K562 (cell line): ENCODE data around the gene SON. TPM values are rescaled to one million over a fixed set of nuclear protein-coding genes. Genes with fewer than 3 reads are reported as not detected.

Experiments used
- ATF4 ChIP-seq: fragments of 450-650 bp; formaldehyde crosslinking; IDR thresholded peaks from 2 replicates; pipeline ENCODE4 v1.4.0; 2022; ENCODE audit warnings: mild to moderate bottlenecking, moderate library complexity
- E4F1 ChIP-seq: fragments of 250-450 bp; sonication (Bioruptor Pico); IDR thresholded peaks from 2 replicates; pipeline ENCODE4 v1.5.0; 2021; ENCODE audit warnings: mild to moderate bottlenecking, borderline replicate concordance
- EP300 ChIP-seq: IDR thresholded peaks from 2 replicates; pipeline ENCODE4 v1.6.1; 2012; ENCODE audit warnings: low read length, improper control_type of control experiment
- ERF ChIP-seq: fragments of 450-650 bp; formaldehyde crosslinking; IDR thresholded peaks from 2 replicates; pipeline ENCODE4 v1.4.0; 2020; ENCODE audit warnings: mild to moderate bottlenecking, mixed read lengths
- HNRNPH1 ChIP-seq: fragments of 200-400 bp; formaldehyde crosslinking; optimal IDR thresholded peaks from 2 replicates; pipeline ENCODE3; 2017; ENCODE audit warnings: low read depth, mild to moderate bottlenecking, low read length, moderate library complexity
- KAT8 ChIP-seq: fragments of 450-650 bp; IDR thresholded peaks from 2 replicates; pipeline ENCODE4 v1.6.1; 2016; ENCODE audit warnings: low read depth, mild to moderate bottlenecking
- KLF10 ChIP-seq: fragments of 250-450 bp; sonication (Bioruptor Pico); IDR thresholded peaks from 2 replicates; pipeline ENCODE4 v1.6.1; 2021; ENCODE audit warnings: matching md5 sums
- LEF1 ChIP-seq: fragments of 450-650 bp; IDR thresholded peaks from 2 replicates; pipeline ENCODE4 v1.6.1; 2016; ENCODE audit warnings: mild to moderate bottlenecking
- NBN ChIP-seq: fragments of 450-650 bp; IDR thresholded peaks from 2 replicates; pipeline ENCODE4 v1.6.1; 2016; ENCODE audit warnings: low read depth, mild to moderate bottlenecking
- NCOR1 ChIP-seq: fragments of 450-650 bp; IDR thresholded peaks from 2 replicates; pipeline ENCODE4 v1.6.1; 2016; ENCODE audit warnings: mild to moderate bottlenecking, moderate library complexity
- NFE2 ChIP-seq: IDR thresholded peaks from 2 replicates; pipeline ENCODE4 v1.6.1; 2014; ENCODE audit warnings: antibody characterized with exemption, low read depth
- NUFIP1 ChIP-seq: fragments of 450-650 bp; IDR thresholded peaks from 2 replicates; pipeline ENCODE4 v1.6.1; 2018; ENCODE audit not compliant: partially characterized antibody
- PHF21A ChIP-seq: fragments of 450-650 bp; IDR thresholded peaks from 2 replicates; pipeline ENCODE4 v1.6.1; 2017; ENCODE audit warnings: low read depth, borderline replicate concordance
- RAD21 ChIP-seq, 2 experiments: fragments of 250-450 bp in 1 of 2; fragments of 450-650 bp in 1 of 2; sonication (Bioruptor Pico) in 1 of 2; formaldehyde crosslinking in 1 of 2; IDR thresholded peaks in 1 of 2; conservative IDR thresholded peaks in 1 of 2; 2 replicates each; pipeline versions ENCODE4 v1.4.0 to v1.8.0; 2020 to 2022; ENCODE audit warnings: mild to moderate bottlenecking in 2 of 2, moderate library complexity in 1 of 2
- SAFB2 ChIP-seq: fragments of 200-400 bp; formaldehyde crosslinking; IDR thresholded peaks from 2 replicates; pipeline ENCODE4 v1.6.1; 2018; ENCODE audit warnings: borderline replicate concordance, low read length, low read depth, moderate library complexity; ENCODE audit not compliant: severe bottlenecking
- THRAP3 ChIP-seq: fragments of 450-650 bp; IDR thresholded peaks from 2 replicates; pipeline ENCODE4 v1.6.1; 2016; ENCODE audit warnings: mild to moderate bottlenecking, inconsistent platforms, borderline replicate concordance
- WHSC1 ChIP-seq: IDR thresholded peaks from one replicate; pipeline ENCODE4 v1.6.1; 2012; ENCODE audit warnings: low read length, control low read depth, inconsistent platforms
- ZBTB17 ChIP-seq: fragments of 450-650 bp; formaldehyde crosslinking; IDR thresholded peaks from 2 replicates; pipeline ENCODE4 v1.4.0; 2020; ENCODE audit warnings: mild to moderate bottlenecking
- ZBTB5 ChIP-seq: fragments of 450-650 bp; IDR thresholded peaks from 2 replicates; pipeline ENCODE4 v1.6.1; 2017; ENCODE audit warnings: antibody characterized with exemption
- ZBTB8A ChIP-seq: fragments of 450-650 bp; IDR thresholded peaks from 2 replicates; pipeline ENCODE4 v1.6.1; 2018; ENCODE audit warnings: mild to moderate bottlenecking, moderate library complexity; ENCODE audit not compliant: partially characterized antibody
- polyA plus RNA-seq, 8 experiments: library from polyadenylated mRNA; depleted of rRNA in 4 of 8; stranded (reverse) in 5 of 8; unstranded in 3 of 8; fragments of >200 nt; fragmentation: Nextera tagmentation in 2 of 8; fragmentation: Illumina TruSeq in 1 of 8; extraction: Ambion mirVana in 2 of 8; extraction: Trizol in 1 of 8; gene quantifications; 2 replicates each; pipeline versions ENCODE4 v1.2.1 to v1.2.3, GENCODE V29; 2011 to 2014; ENCODE audit warnings: inconsistent platforms in 1 of 8, missing spikeins in 1 of 8
- total RNA-seq, 7 experiments: library from RNA; depleted of rRNA in 6 of 7; stranded (reverse); fragments of >200 nt in 6 of 7; fragmentation: Illumina TruSeq in 2 of 7; extraction: Trizol in 2 of 7; gene quantifications; 2 replicates each; pipeline versions ENCODE4 v1.2.1 to v1.2.3, GENCODE V29; 2011 to 2021; ENCODE audit warnings: low replicate concordance in 1 of 7
- TF ChIP-seq, protein P1 (sequence below): fragments of 200-800 bp; sonication (Bioruptor generic); IDR thresholded peaks from 2 replicates; pipeline ENCODE4 v1.6.1; 2016; ENCODE audit warnings: missing genetic modification characterization, missing compliant biosample characterization

SON gene
- total and polyA plus RNA-seq, 9 of the 15 experiments (the other 6 are each of a cell fraction or from before 2014, with no cell fraction given), result 105 to 742 (median 187) TPM

DNA sequence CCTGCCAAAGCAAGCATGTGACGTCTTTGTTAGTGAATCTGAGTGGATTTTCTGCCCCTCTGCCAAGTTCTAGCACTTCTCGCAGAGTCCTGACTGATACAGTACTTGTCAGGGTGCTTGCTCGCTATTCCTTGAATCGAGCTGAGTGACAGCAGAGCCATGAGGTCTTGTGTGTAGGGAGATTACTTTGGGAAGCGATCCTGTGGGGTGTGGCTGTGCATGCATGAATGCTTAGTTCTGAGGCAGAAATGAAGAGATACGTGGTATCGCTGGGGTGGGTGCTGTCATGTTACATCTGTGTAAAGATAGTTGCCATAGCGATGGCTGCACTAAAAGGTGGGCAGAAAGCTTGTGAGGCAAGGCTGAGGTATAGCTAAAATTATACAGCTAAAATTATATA is 32.0 kb upstream of the SON start (continued):
- no peak for TF ChIP-seq THRAP3
- no peak for TF ChIP-seq ZBTB8A
- TF ChIP-seq, protein P1, sequence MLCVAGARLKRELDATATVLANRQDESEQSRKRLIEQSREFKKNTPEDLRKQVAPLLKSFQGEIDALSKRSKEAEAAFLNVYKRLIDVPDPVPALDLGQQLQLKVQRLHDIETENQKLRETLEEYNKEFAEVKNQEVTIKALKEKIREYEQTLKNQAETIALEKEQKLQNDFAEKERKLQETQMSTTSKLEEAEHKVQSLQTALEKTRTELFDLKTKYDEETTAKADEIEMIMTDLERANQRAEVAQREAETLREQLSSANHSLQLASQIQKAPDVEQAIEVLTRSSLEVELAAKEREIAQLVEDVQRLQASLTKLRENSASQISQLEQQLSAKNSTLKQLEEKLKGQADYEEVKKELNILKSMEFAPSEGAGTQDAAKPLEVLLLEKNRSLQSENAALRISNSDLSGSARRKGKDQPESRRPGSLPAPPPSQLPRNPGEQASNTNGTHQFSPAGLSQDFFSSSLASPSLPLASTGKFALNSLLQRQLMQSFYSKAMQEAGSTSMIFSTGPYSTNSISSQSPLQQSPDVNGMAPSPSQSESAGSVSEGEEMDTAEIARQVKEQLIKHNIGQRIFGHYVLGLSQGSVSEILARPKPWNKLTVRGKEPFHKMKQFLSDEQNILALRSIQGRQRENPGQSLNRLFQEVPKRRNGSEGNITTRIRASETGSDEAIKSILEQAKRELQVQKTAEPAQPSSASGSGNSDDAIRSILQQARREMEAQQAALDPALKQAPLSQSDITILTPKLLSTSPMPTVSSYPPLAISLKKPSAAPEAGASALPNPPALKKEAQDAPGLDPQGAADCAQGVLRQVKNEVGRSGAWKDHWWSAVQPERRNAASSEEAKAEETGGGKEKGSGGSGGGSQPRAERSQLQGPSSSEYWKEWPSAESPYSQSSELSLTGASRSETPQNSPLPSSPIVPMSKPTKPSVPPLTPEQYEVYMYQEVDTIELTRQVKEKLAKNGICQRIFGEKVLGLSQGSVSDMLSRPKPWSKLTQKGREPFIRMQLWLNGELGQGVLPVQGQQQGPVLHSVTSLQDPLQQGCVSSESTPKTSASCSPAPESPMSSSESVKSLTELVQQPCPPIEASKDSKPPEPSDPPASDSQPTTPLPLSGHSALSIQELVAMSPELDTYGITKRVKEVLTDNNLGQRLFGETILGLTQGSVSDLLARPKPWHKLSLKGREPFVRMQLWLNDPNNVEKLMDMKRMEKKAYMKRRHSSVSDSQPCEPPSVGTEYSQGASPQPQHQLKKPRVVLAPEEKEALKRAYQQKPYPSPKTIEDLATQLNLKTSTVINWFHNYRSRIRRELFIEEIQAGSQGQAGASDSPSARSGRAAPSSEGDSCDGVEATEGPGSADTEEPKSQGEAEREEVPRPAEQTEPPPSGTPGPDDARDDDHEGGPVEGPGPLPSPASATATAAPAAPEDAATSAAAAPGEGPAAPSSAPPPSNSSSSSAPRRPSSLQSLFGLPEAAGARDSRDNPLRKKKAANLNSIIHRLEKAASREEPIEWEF (CRISPR knock-in tag), result no peak
- no peak for TF ChIP-seq WHSC1
- TF ChIP-seq ATF4, result no peak
- TF ChIP-seq EP300, result peak; percentile 65
- no peak for TF ChIP-seq KLF10 (CRISPR knock-in tag)
- TF ChIP-seq NFE2, result no peak
- no peak for TF ChIP-seq SAFB2
- no peak for TF ChIP-seq HNRNPH1
- TF ChIP-seq NCOR1, result peak; percentile 82
- no peak for TF ChIP-seq NUFIP1
- no peak for TF ChIP-seq RAD21 (CRISPR knock-in tag; conservative IDR thresholded peaks at IDR 0.05 in 1 of 2, IDR thresholded peaks at IDR 0.05 in 1 of 2)
- TF ChIP-seq LEF1, result no peak
- TF ChIP-seq E4F1 (CRISPR knock-in tag), result no peak
- no peak for TF ChIP-seq ERF (CRISPR knock-in tag)
- TF ChIP-seq ZBTB5, result no peak
- TF ChIP-seq ZBTB17, result no peak
- TF ChIP-seq PHF21A, result no peak
- no peak for TF ChIP-seq NBN
- TF ChIP-seq KAT8, result no peak
